Gastroesophageal sphincter (tissue), 3 donors: Measurements from ENCODE around the gene VAV2.

Experiments used
- CTCF ChIP-seq, 4 experiments: fragments of 200-600 bp in 2 of 4; fragments of 450-650 bp in 2 of 4; sonication (generic) in 1 of 4; IDR thresholded peaks; one replicate each; pipeline ENCODE4 v1.5.1; 2017 to 2019; ENCODE audit warnings: antibody characterized with exemption in 4 of 4, mild to moderate bottlenecking in 2 of 4, moderate library complexity in 2 of 4
- EP300 ChIP-seq: sonication (generic); formaldehyde crosslinking; IDR thresholded peaks from one replicate; pipeline ENCODE4 v1.6.1; 2017; ENCODE audit warnings: antibody characterized with exemption, mild to moderate bottlenecking
- POLR2AphosphoS5 ChIP-seq: sonication (generic); formaldehyde crosslinking; IDR thresholded peaks from one replicate; pipeline ENCODE4 v1.6.1; 2017; ENCODE audit warnings: antibody characterized with exemption

- no peak for TF ChIP-seq CTCF (IDR thresholded peaks at IDR 0.05)
- TF ChIP-seq EP300: no peak
- no peak for TF ChIP-seq POLR2AphosphoS5
Observed at GRCh38 chr9:133767008-133767407, 225.1 kb downstream of the VAV2 start.
